Measurements from ENCODE around the gene NHEJ1. TPM values are rescaled to one million over a fixed set of nuclear protein-coding genes. Genes with fewer than 3 reads are reported as not detected.

The NHEJ1 gene
- total and polyA plus RNA-seq, 2 of the 13 experiments (the other 11 are each of a cell fraction or from before 2014, with no cell fraction given), result 30.0 to 30.7 TPM

GRCh38 chr2:219090436-219091299, 69.9 kb downstream of the NHEJ1 start (continued):
- TF ChIP-seq, protein P1, sequence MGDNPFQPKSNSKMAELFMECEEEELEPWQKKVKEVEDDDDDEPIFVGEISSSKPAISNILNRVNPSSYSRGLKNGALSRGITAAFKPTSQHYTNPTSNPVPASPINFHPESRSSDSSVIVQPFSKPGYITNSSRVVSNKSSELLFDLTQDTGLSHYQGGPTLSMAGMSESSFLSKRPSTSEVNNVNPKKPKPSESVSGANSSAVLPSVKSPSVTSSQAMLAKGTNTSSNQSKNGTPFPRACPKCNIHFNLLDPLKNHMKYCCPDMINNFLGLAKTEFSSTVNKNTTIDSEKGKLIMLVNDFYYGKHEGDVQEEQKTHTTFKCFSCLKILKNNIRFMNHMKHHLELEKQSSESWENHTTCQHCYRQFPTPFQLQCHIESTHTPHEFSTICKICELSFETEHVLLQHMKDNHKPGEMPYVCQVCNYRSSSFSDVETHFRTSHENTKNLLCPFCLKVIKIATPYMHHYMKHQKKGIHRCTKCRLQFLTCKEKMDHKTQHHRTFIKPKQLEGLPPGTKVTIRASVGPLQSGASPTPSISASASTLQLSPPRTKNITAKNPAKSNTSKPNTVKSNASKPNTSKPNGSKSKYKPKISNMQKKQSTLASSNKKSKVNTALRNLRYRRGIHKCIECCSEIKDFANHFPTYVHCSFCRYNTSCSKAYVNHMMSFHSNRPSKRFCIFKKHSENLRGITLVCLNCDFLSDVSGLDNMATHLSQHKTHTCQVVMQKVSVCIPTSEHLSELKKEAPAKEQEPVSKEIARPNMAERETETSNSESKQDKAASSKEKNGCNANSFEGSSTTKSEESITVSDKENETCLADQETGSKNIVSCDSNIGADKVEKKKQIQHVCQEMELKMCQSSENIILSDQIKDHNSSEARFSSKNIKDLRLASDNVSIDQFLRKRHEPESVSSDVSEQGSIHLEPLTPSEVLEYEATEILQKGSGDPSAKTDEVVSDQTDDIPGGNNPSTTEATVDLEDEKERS (CRISPR knock-in tag; IDR thresholded peaks at IDR 0.05), result 0 out of 2 replicates have a peak, but pooled peaks have one; percentile 33
- TF ChIP-seq, protein P2, sequence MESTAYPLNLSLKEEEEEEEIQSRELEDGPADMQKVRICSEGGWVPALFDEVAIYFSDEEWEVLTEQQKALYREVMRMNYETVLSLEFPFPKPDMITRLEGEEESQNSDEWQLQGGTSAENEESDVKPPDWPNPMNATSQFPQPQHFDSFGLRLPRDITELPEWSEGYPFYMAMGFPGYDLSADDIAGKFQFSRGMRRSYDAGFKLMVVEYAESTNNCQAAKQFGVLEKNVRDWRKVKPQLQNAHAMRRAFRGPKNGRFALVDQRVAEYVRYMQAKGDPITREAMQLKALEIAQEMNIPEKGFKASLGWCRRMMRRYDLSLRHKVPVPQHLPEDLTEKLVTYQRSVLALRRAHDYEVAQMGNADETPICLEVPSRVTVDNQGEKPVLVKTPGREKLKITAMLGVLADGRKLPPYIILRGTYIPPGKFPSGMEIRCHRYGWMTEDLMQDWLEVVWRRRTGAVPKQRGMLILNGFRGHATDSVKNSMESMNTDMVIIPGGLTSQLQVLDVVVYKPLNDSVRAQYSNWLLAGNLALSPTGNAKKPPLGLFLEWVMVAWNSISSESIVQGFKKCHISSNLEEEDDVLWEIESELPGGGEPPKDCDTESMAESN (CRISPR knock-in tag; conservative IDR thresholded peaks at IDR 0.05), result peak; percentile 99

DNA sequence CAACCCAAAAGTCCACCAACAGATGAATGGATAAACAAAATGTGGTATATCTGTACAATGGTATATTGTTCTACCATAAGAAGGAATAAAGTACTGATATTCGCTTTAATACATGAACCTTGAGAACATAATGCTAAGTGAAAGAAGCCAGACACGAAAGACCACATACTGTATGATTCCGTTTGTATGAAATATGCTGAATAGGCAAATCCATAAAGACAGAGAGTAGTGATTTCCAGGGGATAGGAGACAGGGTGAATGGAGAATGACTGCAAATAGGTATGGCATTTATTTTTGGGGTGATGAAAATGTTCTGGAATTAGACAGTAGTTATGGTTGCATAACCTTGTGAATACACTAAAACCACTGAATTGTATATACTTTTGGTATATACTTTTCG, 71.3 kb downstream of the NHEJ1 start:
- no peaks in the 10 kb centered on the region; a peak in 1 of 5 replicates for H3K27me3 ChIP-seq (ENCODE audit: control insufficient read depth in 1 of 2, insufficient read depth in 2 of 2, low read length in 2 of 2)
- H3K27ac ChIP-seq (ENCODE audit: extremely low read length, insufficient read depth, low read length), result no peak overlapping the region
- ATAC-seq (no peak), FAIRE-seq (no peak), DNase-seq (ENCODE audit: low spot score) (no peak)
- no peak overlapping the region for H2AFZ ChIP-seq (ENCODE audit: low read length)
- H4K20me1 ChIP-seq (ENCODE audit: insufficient read depth, low read length), result no peaks in the 10 kb centered on the region
- ChIA-PET POLR2A (no interaction called here), CTCF (ENCODE audit: low intra/inter-chr PET ratio, low total read pairs) (no interaction called here)
- no peaks in the 10 kb centered on the region for H3K9me3 ChIP-seq (ENCODE audit: low read length)
- no peak for TF ChIP-seq HNRNPH1 (optimal IDR thresholded peaks at IDR 0.05; ENCODE audit: low read depth, low read length)
- peak; percentile 98 for TF ChIP-seq MAFF (IDR thresholded peaks at IDR 0.05; ENCODE audit: low read depth, low read length)
- no peak for TF ChIP-seq ZSCAN5A (CRISPR knock-in tag; IDR thresholded peaks at IDR 0.05; ENCODE audit: borderline replicate concordance)
- no peak for TF ChIP-seq ZNF850 (CRISPR knock-in tag; conservative IDR thresholded peaks at IDR 0.05)
- no peak for TF ChIP-seq ZNF576 (CRISPR knock-in tag; IDR thresholded peaks at IDR 0.05)
- TF ChIP-seq PHF8 (CRISPR knock-in tag; IDR thresholded peaks at IDR 0.05), result no peak
- peak; percentile 99 for TF ChIP-seq MAFK (conservative IDR thresholded peaks at IDR 0.05 in 1 of 2, IDR thresholded peaks at IDR 0.05 in 1 of 2; ENCODE audit: low read length in 2 of 2)
- TF ChIP-seq GZF1 (CRISPR knock-in tag; IDR thresholded peaks at IDR 0.05), result no peak
- TF ChIP-seq ZNF530 (CRISPR knock-in tag; IDR thresholded peaks at IDR 0.05; ENCODE audit: low read depth), result no peak
- TF ChIP-seq ASH2L (IDR thresholded peaks at IDR 0.05; ENCODE audit: insufficient read length, low read depth, low read length), result peak; percentile 16
- no peak overlapping the region for H3K9ac ChIP-seq (ENCODE audit: insufficient read depth, low read depth, low read length)
- H3K79me2 ChIP-seq (ENCODE audit: insufficient read depth, low read length), result no peaks in the 10 kb centered on the region
- H3K36me3 ChIP-seq (replicated peaks in 1 of 2; ENCODE audit: control insufficient read depth in 1 of 2, insufficient read depth in 2 of 2, low read length in 2 of 2), result no peaks in the 10 kb centered on the region
- in situ Hi-C loops (cut with HindIII; ENCODE audit: extremely low pct_ligation_motif_present, low pct_unique_long_range_greater_than_20kb), result no loop called here
- BruUV-seq (replicated peaks), result no TSS peak
- intact Hi-C loops (cut with micrococcal nuclease; ENCODE audit: unreplicated experiment), result no loop called here
- 95% methylated on average over 4 of the region's 4 CpGs for WGBS (ENCODE audit: low lambda C conversion rate)
- peaks cover 52% of the 10 kb centered on the region for H3K4me1 ChIP-seq (ENCODE audit: insufficient read depth, low read length)
- no peak overlapping the region for H3K4me3 ChIP-seq (replicated peaks in 1 of 3; ENCODE audit: insufficient read depth in 1 of 3, low read depth in 2 of 3, low read length in 3 of 3)
- H3K4me2 ChIP-seq (ENCODE audit: low read depth, low read length), result no peak overlapping the region

Data from HepG2 (cell line).